ENCODE data around the gene DNAJC7.

The DNAJC7 gene

DNA sequence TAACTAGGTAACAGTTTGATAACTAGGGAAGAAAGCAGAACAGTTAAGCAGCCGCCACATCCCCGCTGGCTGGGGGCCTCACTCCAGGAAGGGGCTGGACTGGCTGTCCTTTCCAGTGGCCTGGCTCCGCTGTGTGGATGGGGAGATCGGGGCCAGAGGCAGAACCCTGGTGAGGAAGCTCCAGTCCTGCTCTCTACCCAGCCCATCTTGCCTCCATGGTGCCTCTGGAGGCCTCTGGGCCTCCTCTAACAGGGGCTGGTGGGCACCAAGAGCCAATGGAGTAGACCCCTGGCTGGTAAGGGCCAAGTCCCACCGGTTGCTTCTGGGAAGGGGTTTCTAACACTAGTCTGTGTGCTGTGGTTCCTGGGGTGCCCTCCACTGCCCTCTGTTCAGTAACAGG is 42.6 kb downstream of the DNAJC7 start:
- FAIRE-seq, result no peak

DNA sequence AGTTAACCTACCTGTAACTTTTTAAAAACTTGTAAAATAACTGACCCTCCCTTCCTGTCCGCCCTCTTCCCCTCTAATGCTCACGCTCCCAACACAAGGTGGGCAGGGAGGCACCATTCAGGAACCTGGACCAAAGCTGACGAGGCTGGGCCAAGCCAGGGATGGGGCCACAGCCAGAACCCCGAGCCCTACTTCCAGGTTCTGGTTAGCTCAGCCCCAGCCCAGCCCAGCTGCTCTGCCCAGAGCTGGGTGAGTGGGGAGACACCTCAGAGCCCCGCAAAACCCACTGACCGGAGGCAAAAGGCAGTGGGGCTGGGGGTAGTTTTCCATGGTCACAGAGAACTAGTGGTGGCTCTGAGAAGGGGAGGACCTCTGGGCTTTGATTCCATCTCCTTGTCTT is 43.2 kb downstream of the DNAJC7 start:
- FAIRE-seq, result no peak

DNA sequence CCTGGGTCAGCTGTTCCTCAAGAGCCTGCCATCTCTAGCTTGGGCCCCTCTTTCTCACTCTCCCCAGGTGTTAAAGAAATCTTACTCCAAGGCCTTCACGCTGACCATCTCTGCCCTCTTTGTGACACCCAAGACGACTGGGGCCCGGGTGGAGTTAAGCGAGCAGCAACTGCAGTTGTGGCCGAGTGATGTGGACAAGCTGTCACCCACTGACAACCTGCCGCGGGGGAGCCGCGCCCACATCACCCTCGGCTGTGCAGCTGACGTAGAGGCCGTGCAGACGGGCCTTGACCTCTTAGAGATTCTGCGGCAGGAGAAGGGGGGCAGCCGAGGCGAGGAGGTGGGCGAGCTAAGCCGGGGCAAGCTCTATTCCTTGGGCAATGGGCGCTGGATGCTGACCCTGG is 43.8 kb downstream of the DNAJC7 start:
- FAIRE-seq, result no peak

DNA sequence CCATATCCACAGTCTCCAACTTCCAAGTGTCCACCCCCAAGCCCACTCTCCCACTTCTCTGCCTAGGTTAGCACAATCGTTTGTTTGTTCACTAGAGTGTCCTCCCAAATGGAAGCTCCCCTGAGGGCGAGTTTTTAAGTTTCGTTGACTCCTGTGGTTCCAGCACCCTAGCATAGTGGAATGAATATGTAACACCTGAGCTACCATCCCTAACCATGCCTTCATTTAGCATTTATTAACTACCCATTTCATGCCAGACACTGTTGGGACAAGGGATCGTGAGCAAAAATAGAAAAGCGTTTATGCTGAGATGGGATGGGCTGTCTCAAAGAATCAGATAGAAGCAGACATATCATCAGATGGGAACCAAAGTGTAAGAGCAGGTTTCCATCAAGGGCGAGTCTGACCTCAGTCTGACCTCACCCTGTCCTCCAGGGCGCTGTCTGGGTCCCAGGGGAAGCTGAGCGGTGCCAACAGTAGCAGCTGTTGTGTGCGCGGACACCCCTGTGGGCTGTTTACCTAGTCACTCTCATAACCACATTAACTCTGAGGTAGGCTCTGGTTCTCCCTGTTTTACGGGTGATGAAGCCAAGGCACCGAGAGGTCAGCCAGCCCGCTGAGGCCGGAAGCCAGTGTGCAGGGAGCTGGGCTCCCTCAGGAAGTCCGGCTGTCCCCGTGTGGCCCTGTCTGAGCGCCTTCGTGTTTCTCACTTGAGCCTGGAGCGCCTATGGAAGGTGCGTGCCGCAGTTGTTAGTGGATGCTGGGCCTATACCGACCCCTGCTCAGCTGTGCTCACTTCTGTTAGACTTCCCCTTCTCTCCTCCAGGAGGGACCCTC is 44.5 kb downstream of the DNAJC7 start:
- no peak for FAIRE-seq

DNA sequence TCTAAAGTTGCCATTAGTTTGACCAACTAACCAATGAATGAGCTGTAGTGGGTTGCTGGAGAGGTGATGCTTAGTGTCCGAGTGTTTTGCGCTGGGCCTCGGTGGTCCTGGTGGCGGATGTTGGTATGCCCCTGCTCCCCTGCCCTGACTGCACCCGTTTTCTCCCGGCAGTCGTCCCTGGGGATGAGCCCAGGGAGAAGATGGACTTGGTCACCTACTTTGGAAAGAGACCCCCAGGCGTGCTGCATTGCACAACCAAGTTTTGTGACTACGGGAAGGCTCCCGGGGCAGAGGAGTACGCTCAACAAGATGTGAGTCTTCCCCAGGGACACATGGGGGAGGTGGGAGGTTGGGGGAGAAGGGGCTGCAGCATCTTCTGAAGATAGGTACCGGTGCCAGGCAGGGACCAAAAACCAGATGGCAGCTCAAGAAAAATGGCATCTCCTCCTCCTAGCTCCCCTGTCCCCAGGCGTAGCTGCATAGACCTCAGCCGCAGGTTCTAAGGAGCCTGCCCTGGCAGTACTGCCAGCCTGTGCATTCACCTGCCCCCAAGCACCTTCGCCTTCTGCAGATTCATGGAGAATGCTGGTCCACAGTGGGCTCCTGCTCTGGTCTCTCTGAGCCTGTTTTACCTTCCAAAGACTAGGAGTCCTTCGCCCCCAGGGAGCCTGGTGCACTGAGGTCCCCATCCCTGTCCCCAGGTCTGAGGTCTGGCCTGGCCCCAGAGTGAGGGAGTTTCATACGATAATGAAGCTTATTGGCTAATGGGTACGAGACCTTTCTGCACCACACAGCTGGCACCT is 45.3 kb downstream of the DNAJC7 start:
- no peak for FAIRE-seq

DNA sequence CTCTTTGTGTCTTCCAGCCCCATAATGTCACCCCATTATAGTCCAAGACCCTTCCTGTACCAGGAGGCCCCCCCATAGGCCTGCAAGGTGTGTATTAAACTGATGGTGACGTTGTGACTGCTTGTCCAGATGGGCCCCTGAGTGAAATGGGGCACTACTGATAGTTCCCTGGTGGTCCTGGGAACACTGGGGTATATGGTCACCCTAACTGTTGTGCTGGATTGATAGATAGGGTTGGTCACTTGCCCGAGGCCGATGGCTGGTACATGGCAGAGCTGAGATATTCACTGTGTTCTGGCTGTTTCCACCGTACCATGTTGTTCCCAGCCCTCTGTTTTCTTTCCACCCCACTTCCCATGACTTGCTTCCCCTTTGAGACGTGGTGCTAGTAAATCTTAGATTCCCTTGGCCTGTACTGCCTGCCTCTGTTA is 46.3 kb downstream of the DNAJC7 start:
- no peak for FAIRE-seq

DNA sequence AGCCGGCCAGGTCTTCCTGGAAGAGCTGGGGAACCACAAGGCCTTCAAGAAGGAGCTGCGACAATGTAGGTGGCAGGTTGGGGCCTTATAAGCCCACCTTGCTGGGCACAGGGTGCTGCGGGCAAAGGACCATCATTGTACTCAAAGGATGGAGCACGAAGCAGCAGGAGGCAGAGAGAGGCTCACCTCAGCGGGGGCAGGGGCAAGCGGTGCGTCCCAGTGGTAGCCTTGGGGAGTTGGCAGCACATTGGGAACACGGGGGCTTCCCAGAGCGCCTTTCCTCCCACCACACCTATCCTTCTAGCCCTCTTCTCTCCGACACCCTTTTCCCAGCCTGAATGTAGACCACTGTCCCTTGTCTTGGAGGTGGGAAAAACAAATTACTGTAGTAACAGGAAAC is 48.6 kb downstream of the DNAJC7 start:
- FAIRE-seq, result no peak

DNA sequence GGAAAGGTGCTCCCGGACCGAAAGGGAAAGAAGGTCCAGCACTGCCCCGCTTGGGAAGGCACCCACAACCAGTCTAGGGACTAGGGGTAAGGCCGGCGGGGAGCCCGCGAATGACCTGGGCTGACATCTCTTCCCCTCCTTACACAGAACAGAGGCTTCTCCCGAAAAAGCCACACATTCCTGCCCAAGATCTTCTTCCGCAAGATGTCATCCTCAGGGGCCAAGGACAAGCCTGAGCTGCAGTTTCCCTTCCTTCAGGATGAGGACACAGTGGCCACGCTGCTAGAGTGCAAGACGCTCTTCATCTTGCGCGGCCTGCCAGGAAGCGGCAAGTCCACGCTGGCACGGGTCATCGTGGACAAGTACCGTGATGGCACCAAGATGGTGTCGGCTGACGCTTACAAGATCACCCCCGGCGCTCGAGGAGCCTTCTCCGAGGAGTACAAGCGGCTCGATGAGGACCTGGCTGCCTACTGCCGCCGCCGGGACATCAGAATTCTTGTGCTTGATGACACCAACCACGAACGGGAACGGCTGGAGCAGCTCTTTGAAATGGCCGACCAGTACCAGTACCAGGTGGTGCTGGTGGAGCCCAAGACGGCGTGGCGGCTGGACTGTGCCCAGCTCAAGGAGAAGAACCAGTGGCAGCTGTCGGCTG is 49.2 kb downstream of the DNAJC7 start:
- no peak for FAIRE-seq

DNA sequence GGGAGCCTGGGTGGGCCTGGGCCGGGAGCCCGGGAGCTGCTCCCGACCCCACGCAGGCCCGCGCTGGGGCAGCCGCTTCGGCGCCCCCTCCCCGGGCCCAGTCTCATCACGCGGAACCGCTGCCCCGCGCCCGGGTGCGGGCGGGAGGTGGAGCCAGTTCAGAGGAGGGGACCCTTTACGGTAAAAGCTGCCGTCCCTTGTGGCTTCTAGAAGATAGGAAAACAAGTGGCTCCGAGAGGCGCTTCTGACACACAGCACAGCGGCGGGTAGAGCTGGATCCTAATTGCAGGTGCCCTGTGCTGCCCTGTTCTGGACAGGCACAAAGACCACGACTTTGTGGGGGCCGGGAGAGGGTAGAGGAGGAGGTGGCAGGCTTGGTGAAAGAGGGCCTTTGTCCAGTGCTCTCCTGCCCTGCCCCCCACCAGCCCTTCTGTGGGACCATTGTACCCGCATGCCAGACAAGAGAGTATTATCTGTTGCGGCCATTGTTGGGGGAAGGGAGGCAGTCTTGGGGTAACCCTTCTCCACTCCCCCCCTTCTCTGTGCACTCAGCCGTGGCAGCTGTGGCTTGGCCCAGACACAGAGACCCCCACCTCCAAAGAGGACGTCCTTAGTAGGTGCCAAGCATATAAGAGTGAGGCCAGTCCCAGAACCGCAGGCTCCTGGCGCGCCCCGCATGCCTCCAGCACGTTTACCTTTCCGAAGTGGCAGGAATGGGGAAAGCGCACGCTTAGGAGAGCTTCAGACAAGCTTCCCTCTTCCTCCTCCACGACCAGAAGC is 49.9 kb downstream of the DNAJC7 start:
- FAIRE-seq, result no peak

DNA sequence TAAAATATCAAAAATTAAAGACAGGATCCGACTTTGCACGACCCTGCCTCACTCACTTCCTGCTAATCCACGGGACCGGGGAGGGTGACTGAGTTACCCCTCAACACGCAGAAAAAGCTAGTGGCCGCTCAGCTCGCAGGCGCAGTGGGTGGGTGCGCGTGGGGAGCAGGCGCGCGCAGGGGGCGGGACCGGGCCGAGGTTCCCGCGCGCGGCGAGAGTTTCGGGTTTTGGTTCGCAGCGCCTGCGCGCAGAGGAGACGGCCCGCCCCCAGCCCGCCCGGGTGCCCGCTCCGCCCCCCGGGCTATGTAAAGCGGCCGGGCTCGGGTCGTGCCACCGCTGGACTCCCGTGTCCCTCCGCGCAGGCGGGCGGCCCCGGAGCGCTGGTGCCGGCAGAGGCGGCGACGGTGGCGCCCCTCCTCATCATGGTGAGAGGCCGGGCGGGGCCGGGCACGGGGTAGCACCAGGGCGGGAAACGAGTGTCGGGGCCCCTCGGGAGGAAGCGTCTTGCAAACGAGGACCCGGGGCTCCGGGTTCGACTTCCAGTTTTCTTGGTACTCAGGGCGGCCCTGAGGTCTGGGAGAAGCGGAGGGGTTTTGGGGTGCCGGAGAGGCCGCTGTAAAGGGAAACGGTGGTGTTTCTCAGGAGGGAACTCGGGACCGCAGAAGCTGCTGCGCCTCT is 50.6 kb downstream of the DNAJC7 start, which contains the start of gene CNP:
CNP (plus strand) TSS at position 333 of the 678 bp plus-strand sequence; CDS start at position 423, 90 bp downstream.
- no peak for FAIRE-seq

DNA sequence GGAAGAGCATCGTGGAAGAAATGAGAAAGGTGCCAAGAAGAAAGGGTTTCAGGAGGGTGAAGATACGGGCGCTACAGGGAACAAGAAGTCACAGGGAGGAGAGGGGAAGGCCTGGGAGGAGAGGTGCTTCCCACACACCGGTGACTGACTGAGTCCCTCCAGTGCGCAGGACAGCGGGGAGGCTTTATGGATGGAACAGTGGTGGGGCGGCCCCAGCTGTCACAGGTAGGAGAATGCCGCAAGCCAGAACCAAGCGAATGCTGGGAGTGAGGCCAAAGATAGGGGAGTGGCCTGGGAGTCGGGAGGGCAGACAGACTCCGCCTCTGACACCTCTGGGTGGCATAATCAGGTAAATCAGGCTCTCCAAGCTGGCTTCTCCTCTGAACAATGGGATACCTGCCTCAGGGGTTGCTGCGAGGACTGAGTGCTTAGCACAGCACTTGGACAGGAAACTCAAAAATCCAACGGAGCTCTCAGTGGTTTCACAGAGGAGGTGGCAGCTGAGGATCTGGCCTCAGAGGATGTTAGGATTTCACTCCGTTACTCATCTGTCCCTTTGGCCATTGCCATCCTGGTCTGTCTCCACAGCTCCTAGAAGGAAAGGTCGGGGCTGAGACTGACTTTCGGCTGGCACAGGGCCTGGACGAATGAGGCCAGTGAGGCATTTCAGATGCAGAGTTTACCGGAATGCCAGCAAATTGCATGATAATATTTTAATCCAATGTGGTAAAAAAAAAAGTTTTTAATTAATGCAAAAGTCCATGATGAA is 51.4 kb downstream of the DNAJC7 start:
- FAIRE-seq, result no peak

DNA sequence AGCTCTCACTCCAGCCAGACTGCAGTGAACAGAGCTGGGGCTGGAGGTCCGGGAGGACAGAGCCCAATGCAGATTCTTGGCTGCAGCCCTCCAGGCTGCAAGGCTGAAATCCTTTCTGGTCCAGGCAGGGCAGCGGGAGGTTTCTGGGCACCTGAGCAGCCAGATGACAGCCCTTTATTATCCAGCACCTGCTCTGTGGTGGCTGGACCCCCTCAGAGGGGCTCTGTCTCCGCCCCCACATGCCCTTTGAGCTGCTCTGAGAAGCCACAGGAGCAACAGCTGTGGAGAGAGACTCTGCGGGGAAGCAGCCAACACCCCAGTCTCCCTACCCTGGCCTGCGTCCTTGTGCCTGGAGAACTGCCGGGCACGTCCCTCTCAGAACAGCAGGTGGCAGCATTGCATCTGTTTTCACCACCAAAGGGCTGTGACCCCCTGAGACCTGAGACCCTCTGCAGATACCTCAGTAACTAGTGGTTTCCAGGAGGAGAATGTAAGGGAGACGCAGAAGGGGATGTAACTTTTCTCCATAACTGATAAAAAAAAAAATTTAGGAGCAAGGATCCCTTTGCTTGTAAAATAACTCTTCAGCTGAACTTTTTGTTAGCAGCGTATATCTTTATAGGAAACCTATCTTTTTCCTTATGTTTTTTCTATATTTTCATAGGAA is 54.3 kb downstream of the DNAJC7 start:
- no peak for FAIRE-seq

DNA sequence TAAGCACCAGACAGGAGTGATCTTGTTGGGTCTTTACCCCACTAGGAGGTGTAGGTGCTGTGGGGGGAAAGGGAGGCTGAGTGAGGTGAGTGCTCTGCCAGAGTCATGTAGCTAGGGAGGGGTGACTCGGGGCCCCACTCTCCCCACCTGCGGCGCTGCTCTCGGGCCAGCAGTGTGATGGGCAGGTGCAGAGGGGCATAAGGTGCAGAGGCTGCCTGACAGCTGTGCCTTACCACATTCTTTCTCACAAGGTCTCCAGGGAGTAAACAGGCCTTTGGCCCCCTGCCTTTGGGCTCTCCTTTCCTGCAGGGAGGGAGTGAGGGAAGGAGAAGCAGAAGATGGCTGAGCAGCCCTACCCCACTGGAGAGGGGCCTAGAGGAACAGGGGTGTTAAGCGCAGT is 55.1 kb downstream of the DNAJC7 start:
- no peak for FAIRE-seq

DNA sequence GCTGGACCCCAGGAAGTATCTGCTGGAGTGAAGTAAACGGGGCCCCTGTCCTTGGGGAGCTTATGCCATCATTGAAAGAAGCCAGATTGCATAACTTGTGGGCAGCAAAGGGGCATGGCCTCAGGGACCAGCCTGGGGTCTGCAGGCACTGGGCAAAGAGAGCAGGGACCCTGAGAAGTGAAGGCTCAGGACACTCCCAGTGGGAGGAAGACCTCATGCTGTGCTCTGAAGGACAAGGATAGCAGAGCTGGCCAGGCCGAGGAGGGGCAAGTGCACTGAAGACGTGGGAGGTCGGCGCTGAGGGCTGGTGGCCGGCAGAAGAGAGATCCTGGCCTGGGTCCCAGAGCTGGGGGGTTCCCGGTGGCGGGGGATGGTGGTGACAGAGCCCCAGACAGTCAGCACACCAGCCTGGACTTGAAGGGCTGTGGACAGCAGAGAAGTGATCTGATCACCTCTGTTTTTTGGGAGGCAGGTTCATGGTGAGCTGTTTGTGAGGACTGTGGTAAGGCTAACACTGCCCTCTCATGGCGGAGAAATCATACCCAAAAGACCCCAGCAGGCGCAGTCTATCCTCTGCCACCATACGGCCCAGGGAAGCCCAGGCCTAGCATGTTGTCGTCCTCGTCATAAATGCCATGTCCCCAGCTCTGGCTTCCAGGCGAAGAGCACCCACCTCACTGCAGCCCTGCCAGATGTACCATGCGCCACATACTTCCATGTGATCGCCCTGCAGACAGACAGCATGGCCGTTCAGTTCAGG is 57.7 kb downstream of the DNAJC7 start:
- no peak for FAIRE-seq

DNA sequence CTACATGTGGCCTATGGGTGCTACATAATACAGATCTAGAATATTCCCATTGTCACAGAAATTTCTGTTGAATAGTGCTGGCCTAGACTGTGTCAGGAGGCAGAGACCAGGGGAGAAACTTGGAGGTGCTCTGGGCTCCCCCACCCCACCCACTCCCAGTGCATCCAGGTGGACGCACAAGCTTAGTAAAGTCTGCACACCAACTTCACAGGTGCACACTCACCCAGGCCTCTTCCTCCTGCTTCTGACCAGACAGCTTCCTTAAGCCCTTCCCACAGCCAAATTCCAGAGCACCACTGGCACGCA is 58.3 kb downstream of the DNAJC7 start:
- no peak for FAIRE-seq

DNA sequence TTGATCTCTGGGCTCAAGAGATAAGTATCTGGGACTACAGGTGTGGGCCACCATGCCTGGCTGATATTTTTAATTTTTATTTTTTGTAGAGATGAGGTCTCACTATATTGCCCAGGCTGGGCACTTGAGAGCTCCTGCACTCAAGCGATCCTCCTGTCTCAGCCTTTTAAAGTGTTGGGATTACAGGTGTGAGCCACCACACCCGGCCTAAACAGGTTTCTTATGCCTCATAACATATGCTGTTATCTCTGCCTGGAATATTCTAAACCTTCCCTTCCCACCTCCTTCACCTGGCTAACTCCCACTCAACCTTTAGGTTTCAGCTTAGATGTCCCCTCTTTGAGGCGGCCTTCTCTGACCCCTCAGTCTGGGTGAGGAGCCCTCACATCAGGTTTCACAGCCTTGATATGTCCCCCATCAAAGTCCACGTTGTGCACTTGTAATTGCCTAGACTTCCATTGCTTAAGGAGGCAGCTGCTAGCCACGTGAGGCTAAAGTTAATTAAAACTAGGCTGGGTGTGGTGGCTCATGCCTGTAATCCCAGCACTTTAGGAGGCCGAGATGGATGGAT is 59.3 kb downstream of the DNAJC7 start:
- FAIRE-seq, result no peak

DNA sequence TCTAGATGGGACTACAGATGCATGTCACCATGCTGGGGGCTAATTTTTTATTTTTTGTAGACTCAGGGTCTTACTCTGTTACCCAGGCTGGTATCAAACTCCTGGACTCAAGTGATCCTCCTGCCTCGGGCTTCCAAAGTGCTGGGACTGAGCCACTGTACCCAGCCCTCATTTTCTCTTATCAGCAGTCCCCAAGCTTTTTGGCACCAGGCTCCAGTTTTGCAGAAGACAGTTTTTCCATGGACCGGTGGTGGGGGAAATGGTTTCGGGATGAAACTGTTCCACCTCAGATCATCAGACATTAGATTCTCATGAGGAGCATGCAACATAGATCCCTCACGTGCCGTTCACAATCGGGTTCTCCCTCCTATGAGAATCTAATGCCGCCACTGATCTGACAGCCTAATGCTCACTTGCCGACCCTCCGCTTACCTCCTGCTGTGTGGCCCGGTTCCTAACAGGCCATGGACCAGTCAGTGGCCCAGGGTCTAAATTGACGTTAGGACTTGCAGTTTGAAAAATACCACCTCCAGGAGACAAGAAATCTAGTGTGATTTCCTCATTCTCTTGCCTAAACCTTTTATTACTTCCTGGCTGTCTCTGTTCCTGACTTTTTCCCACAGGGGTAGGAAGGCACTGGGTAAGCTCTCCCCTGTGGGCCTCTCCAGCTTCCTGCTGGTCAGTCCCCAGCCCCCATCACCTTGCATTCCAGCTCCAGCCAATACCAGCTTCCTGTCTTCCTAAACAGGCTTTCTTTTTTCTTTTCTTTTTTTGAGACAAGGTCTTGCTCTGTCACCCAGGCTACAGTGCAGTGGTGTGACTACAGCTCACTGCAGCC is 60.0 kb downstream of the DNAJC7 start:
- no peak for FAIRE-seq

DNA sequence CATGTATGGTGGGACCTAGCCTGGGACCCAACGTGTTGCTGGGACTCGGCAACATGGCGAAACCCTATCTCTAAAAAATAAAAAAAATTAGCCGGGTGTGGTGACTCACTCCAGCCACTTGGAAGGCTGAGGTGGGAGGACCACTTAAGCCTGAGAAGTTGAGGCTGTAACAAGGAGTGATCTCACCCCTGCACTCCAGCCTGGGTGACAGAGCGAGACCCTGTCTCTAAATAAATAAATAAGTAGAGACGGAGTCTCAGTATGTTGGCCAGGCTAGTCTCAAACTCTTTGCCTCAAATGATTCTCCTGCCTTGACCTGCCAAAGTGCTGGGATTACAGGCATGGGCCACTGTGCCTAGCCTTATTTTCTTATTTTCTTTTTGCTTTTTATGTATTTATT is 60.7 kb downstream of the DNAJC7 start:
- no peak for FAIRE-seq
